K562 (cell line): ENCODE results near the gene PPAN. TPM values are rescaled to one million over a fixed set of nuclear protein-coding genes. Genes with fewer than 3 reads are reported as not detected.
A peak's percentile ranks its signal among the peaks of the same experiment; 100 is the strongest.

ENCODE experiments used
- ATF6 ChIP-seq: sonication (generic); formaldehyde crosslinking; IDR thresholded peaks from 2 replicates; pipeline ENCODE4 v1.4.0; 2020; ENCODE audit warnings: mild to moderate bottlenecking, missing genetic modification reagents
- FOXJ2 ChIP-seq: fragments of 200-800 bp; sonication (Bioruptor generic); IDR thresholded peaks from 2 replicates; pipeline ENCODE4 v1.6.1; 2016; ENCODE audit warnings: missing genetic modification characterization, missing compliant biosample characterization
- KLF13 ChIP-seq: fragments of 450-650 bp; IDR thresholded peaks from 2 replicates; pipeline ENCODE4 v1.6.1; 2016; ENCODE audit warnings: missing genetic modification characterization, low read depth, mild to moderate bottlenecking, missing compliant biosample characterization, moderate library complexity, borderline replicate concordance
- MLX ChIP-seq, 2 experiments: fragments of 450-650 bp in 1 of 2; sonication (generic) in 1 of 2; formaldehyde crosslinking; conservative IDR thresholded peaks; 2 replicates each; pipeline versions ENCODE4 v1.4.0 to v1.8.1; 2020 to 2022; ENCODE audit warnings: mild to moderate bottlenecking in 1 of 2, missing genetic modification reagents in 1 of 2
- NCOA6 ChIP-seq: fragments of 450-650 bp; IDR thresholded peaks from 2 replicates; pipeline ENCODE4 v1.6.1; 2017; ENCODE audit warnings: mild to moderate bottlenecking
- POU5F1 ChIP-seq: fragments of 150-350 bp; IDR thresholded peaks from 2 replicates; pipeline ENCODE4 v1.6.1; 2014; ENCODE audit warnings: borderline replicate concordance, low read length, low read depth, mild to moderate bottlenecking; ENCODE audit not compliant: partially characterized antibody
- RBM39 ChIP-seq: fragments of 200-400 bp; formaldehyde crosslinking; optimal IDR thresholded peaks from 2 replicates; pipeline ENCODE3; 2018; ENCODE audit warnings: low read depth, low read length
- REST ChIP-seq, 2 experiments: fragments of 450-650 bp; formaldehyde crosslinking in 1 of 2; IDR thresholded peaks; 2 replicates each; pipeline versions ENCODE4 v1.4.0 to v1.6.1; 2014 to 2020; ENCODE audit warnings: mild to moderate bottlenecking in 2 of 2, borderline replicate concordance in 1 of 2, low read depth in 1 of 2
- TEAD1 ChIP-seq, 2 experiments: fragments of 450-650 bp in 1 of 2; sonication (generic) in 1 of 2; formaldehyde crosslinking; IDR thresholded peaks; 2 replicates each; pipeline versions ENCODE4 v1.4.0 to v1.8.0; 2020 to 2022; ENCODE audit warnings: mild to moderate bottlenecking in 2 of 2, missing genetic modification reagents in 1 of 2
- ZC3H8 ChIP-seq: fragments of 450-650 bp; IDR thresholded peaks from 2 replicates; pipeline ENCODE4 v1.6.1; 2017
- ZNF398 ChIP-seq: fragments of 250-450 bp; sonication (Bioruptor Pico); IDR thresholded peaks from 2 replicates; pipeline ENCODE4 v1.8.0; 2021; ENCODE audit warnings: moderate library complexity, mild to moderate bottlenecking, inconsistent platforms
- ZNF431 ChIP-seq: sonication (generic); formaldehyde crosslinking; IDR thresholded peaks from 2 replicates; pipeline ENCODE4 v1.8.0; 2022; ENCODE audit warnings: mild to moderate bottlenecking, missing genetic modification reagents
- polyA plus RNA-seq, 8 experiments: library from polyadenylated mRNA; depleted of rRNA in 4 of 8; stranded (reverse) in 5 of 8; unstranded in 3 of 8; fragments of >200 nt; fragmentation: Nextera tagmentation in 2 of 8; fragmentation: Illumina TruSeq in 1 of 8; extraction: Ambion mirVana in 2 of 8; extraction: Trizol in 1 of 8; gene quantifications; 2 replicates each; pipeline versions ENCODE4 v1.2.1 to v1.2.3, GENCODE V29; 2011 to 2014; ENCODE audit warnings: inconsistent platforms in 1 of 8, missing spikeins in 1 of 8
- total RNA-seq, 7 experiments: library from RNA; depleted of rRNA in 6 of 7; stranded (reverse); fragments of >200 nt in 6 of 7; fragmentation: Illumina TruSeq in 2 of 7; extraction: Trizol in 2 of 7; gene quantifications; 2 replicates each; pipeline versions ENCODE4 v1.2.1 to v1.2.3, GENCODE V29; 2011 to 2021; ENCODE audit warnings: low replicate concordance in 1 of 7

PPAN gene
- total and polyA plus RNA-seq, 9 of the 15 experiments (the other 6 are each of a cell fraction or from before 2014, with no cell fraction given) = 2.2 to 129 (median 59.1) TPM

GRCh38 chr19:10095948-10096614, 10.1 kb upstream of the PPAN start (continued):
- TF ChIP-seq REST (IDR thresholded peaks at IDR 0.05; ENCODE audit: borderline replicate concordance) (0 out of 2 replicates have a peak, but pooled peaks have one; percentile 10), REST (CRISPR knock-in tag; IDR thresholded peaks at IDR 0.05; ENCODE audit: low read depth) (0 out of 2 replicates have a peak, but pooled peaks have one; percentile 24), TEAD1 (CRISPR knock-in tag; IDR thresholded peaks at IDR 0.05) (0 out of 4 replicates have a peak, but pooled peaks of 1 of the 2 experiments have one; percentile 20), FOXJ2 (peak; percentile 11; the same call in 1 of the 2 replicates), RBM39 (no peak), ZC3H8 (no peak), POU5F1 (peak; percentile 61), ZNF431 (peak; percentile 65; the same call in 1 of the 2 replicates), NCOA6 (no peak), MLX (CRISPR knock-in tag; conservative IDR thresholded peaks at IDR 0.05) (0 out of 4 replicates have a peak, but pooled peaks of 1 of the 2 experiments have one; percentile 35), ZNF398 (CRISPR knock-in tag) (no peak), ATF6 (peak; percentile 55; the same call in 1 of the 2 replicates), KLF13 (tag) (peak; percentile 50; the same call in 1 of the 2 replicates)
